MM.1S (cell line): Measurements from ENCODE around the gene ARF3.
A peak's percentile ranks its signal among the peaks of the same experiment; 100 is the strongest.

ENCODE experiments used
- DNase-seq: peaks from one replicate; pipeline ENCODE4 v3.0.0-alpha.2; 2015
- H2AFZ ChIP-seq: fragments of 300-600 bp; sonication (generic); 2 replicates; pipeline ENCODE4 v1.6.0; 2016; ENCODE audit warnings: antibody characterized with exemption, low read length
- H3F3A ChIP-seq: fragments of 300-600 bp; sonication (generic); 2 replicates; pipeline ENCODE4 v1.6.1; 2016; ENCODE audit warnings: mild to moderate bottlenecking, antibody characterized with exemption, low read length, moderate library complexity, mixed read lengths; ENCODE audit not compliant: insufficient read depth
- H3K27ac ChIP-seq: fragments of 300-600 bp; sonication (generic); 2 replicates; pipeline ENCODE4 v1.5.1; 2016; ENCODE audit warnings: mild to moderate bottlenecking, low read length
- H3K27me3 ChIP-seq: fragments of 300-600 bp; sonication (generic); replicated peaks from 2 replicates; pipeline ENCODE4 v1.6.0; 2016; ENCODE audit warnings: low read length; ENCODE audit not compliant: insufficient read depth
- H3K36me3 ChIP-seq: fragments of 300-600 bp; sonication (generic); replicated peaks from 2 replicates; pipeline ENCODE4 v1.6.1; 2016; ENCODE audit warnings: mild to moderate bottlenecking, low read length, mixed read lengths; ENCODE audit not compliant: insufficient read depth
- H3K4me1 ChIP-seq: fragments of 300-600 bp; sonication (generic); 2 replicates; pipeline ENCODE4 v1.6.1; 2016; ENCODE audit warnings: low read length, mixed read lengths
- H3K4me2 ChIP-seq: fragments of 300-600 bp; sonication (generic); 2 replicates; pipeline ENCODE4 v1.6.0; 2016; ENCODE audit warnings: low read depth, low read length
- H3K4me3 ChIP-seq: fragments of 300-600 bp; sonication (generic); 2 replicates; pipeline ENCODE4 v1.5.1; 2016; ENCODE audit warnings: low read length, mixed read lengths
- H3K79me2 ChIP-seq: fragments of 300-600 bp; sonication (generic); 2 replicates; pipeline ENCODE4 v1.6.1; 2016; ENCODE audit warnings: mixed run types, low read length, mixed read lengths
- H3K9ac ChIP-seq: fragments of 300-600 bp; sonication (generic); 2 replicates; pipeline ENCODE4 v1.6.1; 2016; ENCODE audit warnings: low read length, mixed read lengths
- H3K9me2 ChIP-seq: fragments of 300-600 bp; sonication (generic); replicated peaks from 2 replicates; pipeline ENCODE4 v1.6.1; 2016; ENCODE audit warnings: mild to moderate bottlenecking, low read length, mixed read lengths; ENCODE audit not compliant: insufficient read depth
- H3K9me3 ChIP-seq: fragments of 300-600 bp; sonication (generic); replicated peaks from 2 replicates; pipeline ENCODE4 v1.6.1; 2016; ENCODE audit warnings: mild to moderate bottlenecking, low read length, mixed read lengths; ENCODE audit not compliant: insufficient read depth
- H4K20me1 ChIP-seq: fragments of 300-600 bp; sonication (generic); 2 replicates; pipeline ENCODE4 v1.6.1; 2016; ENCODE audit warnings: mild to moderate bottlenecking, low read length, moderate library complexity, mixed read lengths; ENCODE audit not compliant: insufficient read depth
- EZH2 ChIP-seq: fragments of 300-600 bp; sonication (generic); optimal IDR thresholded peaks from 2 replicates; pipeline ENCODE3; 2017; ENCODE audit warnings: low read depth, mild to moderate bottlenecking, antibody characterized with exemption, low read length, mixed read lengths
- EZH2phosphoT487 ChIP-seq: fragments of 300-600 bp; sonication (generic); IDR thresholded peaks from 2 replicates; pipeline ENCODE4 v1.6.1; 2018; ENCODE audit warnings: antibody characterized with exemption, low read length
- TF ChIP-seq, protein P1 (sequence below): fragments of 300-600 bp; sonication (generic); IDR thresholded peaks from 2 replicates; pipeline ENCODE4 v1.5.1; 2016; ENCODE audit warnings: antibody characterized with exemption, low read length, mixed read lengths

ARF3 gene

DNA sequence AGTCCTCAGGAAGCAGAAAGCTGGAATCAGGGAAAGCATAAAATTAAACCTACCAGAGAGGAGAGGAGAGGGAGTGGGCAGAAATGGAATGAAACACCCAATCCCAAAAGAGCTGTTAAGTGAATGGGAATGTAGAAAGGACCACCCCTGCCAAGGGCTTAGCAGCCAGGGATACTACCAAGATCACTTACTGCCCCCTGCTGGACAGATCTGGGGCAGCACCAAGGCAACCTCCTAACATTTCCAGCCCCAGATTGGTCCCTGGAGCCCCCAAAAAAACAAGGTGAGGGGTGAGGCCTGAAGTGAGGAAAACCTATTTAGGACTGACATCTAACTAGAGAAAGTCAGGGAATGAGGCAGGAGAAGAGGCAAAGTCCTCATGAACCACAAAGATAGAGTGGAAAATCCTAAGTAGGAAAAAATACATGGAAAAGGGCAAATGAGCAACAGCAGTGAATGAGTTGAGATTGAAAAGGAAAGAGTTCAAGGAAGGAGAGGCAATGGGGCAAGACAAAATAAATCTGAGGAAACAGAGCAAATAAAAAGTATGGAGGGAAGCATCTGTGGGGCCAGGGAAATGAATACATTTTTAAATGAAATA lies 20.8 kb downstream of the ARF3 start:
- no peaks in the 10 kb centered on the region for H3K36me3 ChIP-seq
- no peaks in the 10 kb centered on the region for H3K27me3 ChIP-seq
- DNase-seq = peak; percentile 62

DNA sequence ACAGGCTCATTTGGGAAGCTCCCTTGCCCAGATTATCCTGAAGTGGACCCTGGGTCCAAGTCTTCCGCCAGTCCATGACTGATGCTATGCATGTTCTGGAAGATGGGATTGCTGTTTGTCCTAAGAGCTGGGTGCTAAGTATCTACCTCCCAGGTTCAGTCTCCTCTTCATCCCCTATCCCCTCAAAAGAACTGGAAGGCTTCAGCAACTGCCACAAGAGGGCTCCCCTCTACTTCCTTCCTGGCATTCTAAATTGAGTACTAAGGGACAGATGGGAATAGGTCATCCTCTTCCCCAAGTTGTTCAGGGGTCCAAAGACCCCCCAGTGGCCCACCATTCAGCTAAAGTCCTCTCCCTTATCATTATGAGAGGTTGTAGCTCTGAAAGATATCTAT lies 23.0 kb downstream of the ARF3 start:
- no peak overlapping the region for H3K9ac ChIP-seq
- H3K4me3 ChIP-seq = no peak overlapping the region
- DNase-seq = peak; percentile 12
- no peaks in the 10 kb centered on the region for H3K27me3 ChIP-seq
- TF ChIP-seq, protein P1, sequence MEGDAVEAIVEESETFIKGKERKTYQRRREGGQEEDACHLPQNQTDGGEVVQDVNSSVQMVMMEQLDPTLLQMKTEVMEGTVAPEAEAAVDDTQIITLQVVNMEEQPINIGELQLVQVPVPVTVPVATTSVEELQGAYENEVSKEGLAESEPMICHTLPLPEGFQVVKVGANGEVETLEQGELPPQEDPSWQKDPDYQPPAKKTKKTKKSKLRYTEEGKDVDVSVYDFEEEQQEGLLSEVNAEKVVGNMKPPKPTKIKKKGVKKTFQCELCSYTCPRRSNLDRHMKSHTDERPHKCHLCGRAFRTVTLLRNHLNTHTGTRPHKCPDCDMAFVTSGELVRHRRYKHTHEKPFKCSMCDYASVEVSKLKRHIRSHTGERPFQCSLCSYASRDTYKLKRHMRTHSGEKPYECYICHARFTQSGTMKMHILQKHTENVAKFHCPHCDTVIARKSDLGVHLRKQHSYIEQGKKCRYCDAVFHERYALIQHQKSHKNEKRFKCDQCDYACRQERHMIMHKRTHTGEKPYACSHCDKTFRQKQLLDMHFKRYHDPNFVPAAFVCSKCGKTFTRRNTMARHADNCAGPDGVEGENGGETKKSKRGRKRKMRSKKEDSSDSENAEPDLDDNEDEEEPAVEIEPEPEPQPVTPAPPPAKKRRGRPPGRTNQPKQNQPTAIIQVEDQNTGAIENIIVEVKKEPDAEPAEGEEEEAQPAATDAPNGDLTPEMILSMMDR = peak; percentile 23
- TF ChIP-seq EZH2 = no peak
- H4K20me1 ChIP-seq = no peaks in the 10 kb centered on the region; the same call in 1 of the 2 replicates
- no peaks in the 10 kb centered on the region for H3K9me3 ChIP-seq
- no peak overlapping the region for H3K4me2 ChIP-seq
- no peaks in the 10 kb centered on the region for H3F3A ChIP-seq
- H3K27ac ChIP-seq = no peak overlapping the region
- H3K36me3 ChIP-seq = no peaks in the 10 kb centered on the region
- no peaks in the 10 kb centered on the region for H3K4me1 ChIP-seq
- H3K9me2 ChIP-seq = no peaks in the 10 kb centered on the region
- no peaks in the 10 kb centered on the region for H3K79me2 ChIP-seq
- no peak overlapping the region for H2AFZ ChIP-seq

More for the DNA sequence above, 20.8 kb downstream of the ARF3 start:
- no peak overlapping the region for H3K4me3 ChIP-seq
- H3K27ac ChIP-seq = no peak overlapping the region
- H3K9ac ChIP-seq = no peak overlapping the region
- no peaks in the 10 kb centered on the region for H3K9me2 ChIP-seq
- H2AFZ ChIP-seq = no peak overlapping the region
- no peaks in the 10 kb centered on the region for H3K9me3 ChIP-seq
- H3K79me2 ChIP-seq = no peaks in the 10 kb centered on the region
- no peak overlapping the region for H3K4me2 ChIP-seq
- H3F3A ChIP-seq = no peaks in the 10 kb centered on the region
- H4K20me1 ChIP-seq = no peaks in the 10 kb centered on the region; the same call in 1 of the 2 replicates
- no peaks in the 10 kb centered on the region for H3K4me1 ChIP-seq
- TF ChIP-seq, protein P1 = peak; percentile 90
- TF ChIP-seq EZH2phosphoT487 (no peak), EZH2 (no peak)

DNA sequence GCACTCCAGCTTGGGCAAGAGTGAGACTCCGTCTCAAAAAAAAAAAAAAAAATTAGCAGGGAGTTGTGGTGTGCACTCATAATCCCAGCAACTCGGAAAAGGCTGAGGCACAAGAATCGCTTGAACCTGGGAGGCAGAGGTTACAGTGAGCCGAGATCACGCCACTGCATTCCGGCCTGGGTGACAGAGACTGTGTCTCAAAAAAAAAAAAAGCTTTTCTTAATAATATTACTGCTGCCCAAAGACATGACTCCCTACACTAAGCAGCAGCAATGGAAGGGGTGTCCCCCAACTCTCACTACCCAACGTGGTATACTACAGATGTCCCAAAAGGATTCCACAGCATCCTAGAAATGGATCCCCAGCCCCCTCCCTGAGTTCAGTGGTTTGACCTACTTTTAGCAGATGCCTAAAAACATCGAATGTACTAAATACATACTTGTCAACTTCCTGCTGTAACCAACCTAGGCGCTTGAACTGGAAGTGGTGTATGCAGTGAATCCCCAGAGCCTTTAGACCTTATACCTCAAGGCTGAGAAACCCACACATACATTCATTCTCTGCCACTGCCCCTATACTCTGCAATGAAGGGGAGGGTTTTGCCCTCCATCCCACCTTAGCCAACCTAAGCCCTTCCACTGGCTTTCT lies 23.5 kb downstream of the ARF3 start:
- H3K27ac ChIP-seq = no peak overlapping the region
- no peak for DNase-seq
- no peak overlapping the region for H3K4me2 ChIP-seq

More for the DNA sequence above, 23.5 kb downstream of the ARF3 start:
- Histone ChIP-seq H3K9ac (no peak overlapping the region), H3F3A (no peaks in the 10 kb centered on the region), H2AFZ (no peak overlapping the region), H4K20me1 (no peaks in the 10 kb centered on the region; the same call in 1 of the 2 replicates), H3K4me3 (no peak overlapping the region), H3K4me1 (no peaks in the 10 kb centered on the region), H3K9me3 (no peaks in the 10 kb centered on the region), H3K36me3 (no peaks in the 10 kb centered on the region), H3K9me2 (no peaks in the 10 kb centered on the region), H3K79me2 (no peaks in the 10 kb centered on the region), H3K27me3 (no peaks in the 10 kb centered on the region)
- TF ChIP-seq, protein P1 = no peak
- no peak for TF ChIP-seq EZH2
- TF ChIP-seq EZH2phosphoT487 = no peak
